ENCODE measurements around the gene SMIM27.

Gene SMIM27

GRCh38 chr9:32578976-32579375 is 26.8 kb downstream of the SMIM27 start:
- no peak overlapping the region for H3K9ac ChIP-seq (ENCODE audit: low read length)
- H3K4me1 ChIP-seq (ENCODE audit: control insufficient read depth, low read depth, low read length) = peaks cover 2% of the 10 kb centered on the region
- no peaks in the 10 kb centered on the region for H3K79me1 ChIP-seq (ENCODE audit: low read length)
- H3K4ac ChIP-seq (ENCODE audit: low read depth, low read length) = no peak overlapping the region
- no peak overlapping the region for H3K27ac ChIP-seq (ENCODE audit: low read depth, low read length)
- no peaks in the 10 kb centered on the region for H3K79me2 ChIP-seq (ENCODE audit: control insufficient read depth, insufficient read depth, low read length)
- no peak overlapping the region for H2BK120ac ChIP-seq (ENCODE audit: low read depth, low read length)
- H3K4me3 ChIP-seq (ENCODE audit: low read length) = no peak overlapping the region
- H3K23ac ChIP-seq (ENCODE audit: low read length) = no peak overlapping the region
- H3K27me3 ChIP-seq (ENCODE audit: insufficient read depth, low read length, poor library complexity) = no peaks in the 10 kb centered on the region
- WGBS (ENCODE audit: extremely low coverage, insufficient coverage, low lambda C conversion rate) = no CpG with 5 or more reads among the region's 5 CpGs
- no peaks in the 10 kb centered on the region for H3K36me3 ChIP-seq (ENCODE audit: control insufficient read depth, insufficient read depth, low read length)
- H3K56ac ChIP-seq (ENCODE audit: low read length) = no peak overlapping the region
- H2AK5ac ChIP-seq (ENCODE audit: low read length) = no peak overlapping the region
- no peak overlapping the region for H2BK5ac ChIP-seq (ENCODE audit: low read length)
- no peak overlapping the region for H4K8ac ChIP-seq (ENCODE audit: low read depth, low read length)
- no peak overlapping the region for H4K5ac ChIP-seq (ENCODE audit: low read length)
- DNase-seq = no peak
- no peak overlapping the region for H3K4me2 ChIP-seq (ENCODE audit: low read length)
- H3K18ac ChIP-seq (ENCODE audit: low read length) = no peak overlapping the region
- no peak overlapping the region for H2BK15ac ChIP-seq (replicated peaks; ENCODE audit: low read depth)

- Histone ChIP-seq H3K4ac (ENCODE audit: low read depth, low read length) (no peak overlapping the region), H4K8ac (ENCODE audit: low read depth, low read length) (no peak overlapping the region), H4K5ac (ENCODE audit: low read length) (no peak overlapping the region), H2BK5ac (ENCODE audit: low read length) (no peak overlapping the region), H2AK5ac (ENCODE audit: low read length) (no peak overlapping the region), H3K27me3 (ENCODE audit: insufficient read depth, low read length, poor library complexity) (no peaks in the 10 kb centered on the region), H3K79me1 (ENCODE audit: low read length) (no peaks in the 10 kb centered on the region), H3K4me3 (ENCODE audit: low read length) (no peak overlapping the region), H3K18ac (ENCODE audit: low read length) (no peak overlapping the region), H2BK120ac (ENCODE audit: low read depth, low read length) (no peak overlapping the region), H3K79me2 (ENCODE audit: control insufficient read depth, insufficient read depth, low read length) (no peaks in the 10 kb centered on the region), H3K36me3 (ENCODE audit: control insufficient read depth, insufficient read depth, low read length) (no peaks in the 10 kb centered on the region), H3K23ac (ENCODE audit: low read length) (no peak overlapping the region), H3K56ac (ENCODE audit: low read length) (no peak overlapping the region), H3K9ac (ENCODE audit: low read length) (no peak overlapping the region), H3K4me1 (ENCODE audit: control insufficient read depth, low read depth, low read length) (peaks cover 2% of the 10 kb centered on the region), H2BK15ac (replicated peaks; ENCODE audit: low read depth) (no peak overlapping the region), H3K27ac (ENCODE audit: low read depth, low read length) (no peak overlapping the region), H3K4me2 (ENCODE audit: low read length) (no peak overlapping the region)
- DNase-seq = peak; percentile 49
- WGBS (ENCODE audit: extremely low coverage, insufficient coverage, low lambda C conversion rate) = 100% methylated on average over 1 of the region's 4 CpGs
Observed at GRCh38 chr9:32579706-32580331, 27.7 kb downstream of the SMIM27 start.

GRCh38 chr9:32580631-32581300 is 28.6 kb downstream of the SMIM27 start:
- no peak overlapping the region for H3K4me3 ChIP-seq (ENCODE audit: low read length)

GRCh38 chr9:32581512-32582143 is 29.5 kb downstream of the SMIM27 start:
- WGBS (ENCODE audit: extremely low coverage, insufficient coverage, low lambda C conversion rate) = no CpG with 5 or more reads among the region's 3 CpGs
- Histone ChIP-seq H3K4ac (ENCODE audit: low read depth, low read length) (no peak overlapping the region), H3K4me2 (ENCODE audit: low read length) (no peak overlapping the region), H3K4me3 (ENCODE audit: low read length) (no peak overlapping the region), H2BK120ac (ENCODE audit: low read depth, low read length) (no peak overlapping the region), H3K9ac (ENCODE audit: low read length) (no peak overlapping the region), H3K27me3 (ENCODE audit: insufficient read depth, low read length, poor library complexity) (no peaks in the 10 kb centered on the region), H3K18ac (ENCODE audit: low read length) (no peak overlapping the region), H4K8ac (ENCODE audit: low read depth, low read length) (no peak overlapping the region), H3K27ac (ENCODE audit: low read depth, low read length) (no peak overlapping the region), H3K4me1 (ENCODE audit: control insufficient read depth, low read depth, low read length) (peaks cover 2% of the 10 kb centered on the region), H2AK5ac (ENCODE audit: low read length) (no peak overlapping the region), H3K79me1 (ENCODE audit: low read length) (no peaks in the 10 kb centered on the region), H3K36me3 (ENCODE audit: control insufficient read depth, insufficient read depth, low read length) (no peaks in the 10 kb centered on the region), H2BK15ac (replicated peaks; ENCODE audit: low read depth) (no peak overlapping the region), H2BK5ac (ENCODE audit: low read length) (no peak overlapping the region), H3K79me2 (ENCODE audit: control insufficient read depth, insufficient read depth, low read length) (no peaks in the 10 kb centered on the region), H3K23ac (ENCODE audit: low read length) (no peak overlapping the region), H4K5ac (ENCODE audit: low read length) (no peak overlapping the region), H3K56ac (ENCODE audit: low read length) (peak overlapping the region; percentile 18)
- peak; percentile 79 for DNase-seq

More at GRCh38 chr9:32580631-32581300, 28.6 kb downstream of the SMIM27 start:
- H3K79me2 ChIP-seq (ENCODE audit: control insufficient read depth, insufficient read depth, low read length) = no peaks in the 10 kb centered on the region
- H3K23ac ChIP-seq (ENCODE audit: low read length) = no peak overlapping the region
- H4K8ac ChIP-seq (ENCODE audit: low read depth, low read length) = no peak overlapping the region
- H3K36me3 ChIP-seq (ENCODE audit: control insufficient read depth, insufficient read depth, low read length) = no peaks in the 10 kb centered on the region
- no peak overlapping the region for H3K56ac ChIP-seq (ENCODE audit: low read length)
- no CpG with 5 or more reads among the region's 3 CpGs for WGBS (ENCODE audit: extremely low coverage, insufficient coverage, low lambda C conversion rate)
- H3K27me3 ChIP-seq (ENCODE audit: insufficient read depth, low read length, poor library complexity) = no peaks in the 10 kb centered on the region
- H3K4me1 ChIP-seq (ENCODE audit: control insufficient read depth, low read depth, low read length) = peaks cover 2% of the 10 kb centered on the region
- no peak overlapping the region for H3K18ac ChIP-seq (ENCODE audit: low read length)
- no peaks in the 10 kb centered on the region for H3K79me1 ChIP-seq (ENCODE audit: low read length)
- peak; percentile 57 for DNase-seq
- no peak overlapping the region for H2AK5ac ChIP-seq (ENCODE audit: low read length)
- no peak overlapping the region for H2BK120ac ChIP-seq (ENCODE audit: low read depth, low read length)
- H3K9ac ChIP-seq (ENCODE audit: low read length) = no peak overlapping the region
- H3K4ac ChIP-seq (ENCODE audit: low read depth, low read length) = no peak overlapping the region
- no peak overlapping the region for H2BK15ac ChIP-seq (replicated peaks; ENCODE audit: low read depth)
- H3K27ac ChIP-seq (ENCODE audit: low read depth, low read length) = no peak overlapping the region
- no peak overlapping the region for H4K5ac ChIP-seq (ENCODE audit: low read length)
- H3K4me2 ChIP-seq (ENCODE audit: low read length) = no peak overlapping the region
- H2BK5ac ChIP-seq (ENCODE audit: low read length) = no peak overlapping the region

GRCh38 chr9:32584784-32585183 is 32.7 kb downstream of the SMIM27 start:
- Histone ChIP-seq H4K5ac (ENCODE audit: low read length) (no peak overlapping the region), H4K8ac (ENCODE audit: low read depth, low read length) (no peak overlapping the region), H2BK5ac (ENCODE audit: low read length) (no peak overlapping the region), H3K36me3 (ENCODE audit: control insufficient read depth, insufficient read depth, low read length) (no peaks in the 10 kb centered on the region), H3K4me3 (ENCODE audit: low read length) (no peak overlapping the region), H2BK120ac (ENCODE audit: low read depth, low read length) (no peak overlapping the region), H3K4me2 (ENCODE audit: low read length) (no peak overlapping the region), H3K79me1 (ENCODE audit: low read length) (no peaks in the 10 kb centered on the region), H3K9ac (ENCODE audit: low read length) (no peak overlapping the region), H3K27ac (ENCODE audit: low read depth, low read length) (no peak overlapping the region), H3K27me3 (ENCODE audit: insufficient read depth, low read length, poor library complexity) (no peaks in the 10 kb centered on the region), H3K4me1 (ENCODE audit: control insufficient read depth, low read depth, low read length) (no peaks in the 10 kb centered on the region), H2BK15ac (replicated peaks; ENCODE audit: low read depth) (no peak overlapping the region), H3K23ac (ENCODE audit: low read length) (no peak overlapping the region), H3K79me2 (ENCODE audit: control insufficient read depth, insufficient read depth, low read length) (no peaks in the 10 kb centered on the region), H3K18ac (ENCODE audit: low read length) (no peak overlapping the region), H3K56ac (ENCODE audit: low read length) (no peak overlapping the region), H2AK5ac (ENCODE audit: low read length) (no peak overlapping the region), H3K4ac (ENCODE audit: low read depth, low read length) (no peak overlapping the region)
- no peak for DNase-seq
- no CpG with 5 or more reads among the region's 2 CpGs for WGBS (ENCODE audit: extremely low coverage, insufficient coverage, low lambda C conversion rate)
